Measurements from ENCODE around the gene PLXNA2. TPM values are rescaled to one million over a fixed set of nuclear protein-coding genes. Genes with fewer than 3 reads are reported as not detected.

The PLXNA2 gene
- polyA plus RNA-seq, 1 of the 3 experiments (the other 2 are of a cell fraction), result 8.5 TPM

- Histone ChIP-seq H3K27me3 (ENCODE audit: insufficient read depth) (no peaks in the 10 kb centered on the region), H3K36me3 (replicated peaks in 1 of 2; ENCODE audit: control insufficient read depth in 1 of 2, insufficient read depth in 2 of 2, low read length in 1 of 2) (no peaks in the 10 kb centered on the region), H3F3A (replicated peaks; ENCODE audit: insufficient read depth) (no peaks in the 10 kb centered on the region), H3K4me1 (ENCODE audit: control insufficient read depth in 1 of 2, insufficient read depth in 2 of 2, low read depth in 1 of 2, low read length in 1 of 2) (no peaks in the 10 kb centered on the region; a peak in 2 of 4 replicates), H3K4me3 (ENCODE audit: low read depth in 2 of 2, low read length in 1 of 2) (no peak overlapping the region), H4K20me1 (ENCODE audit: insufficient read depth) (no peaks in the 10 kb centered on the region), H3K4me2 (no peak overlapping the region), H3K9ac (no peak overlapping the region), H3K9me3 (no peaks in the 10 kb centered on the region), H3K9me2 (no peaks in the 10 kb centered on the region), H3K79me2 (ENCODE audit: insufficient read depth) (no peaks in the 10 kb centered on the region), H3K27ac (ENCODE audit: low read depth in 2 of 2, low read length in 1 of 2) (no peak overlapping the region), H2AFZ (ENCODE audit: low read depth) (no peak overlapping the region)
- no peak for DNase-seq
- POLR2A ChIA-PET, result no interaction called here
- WGBS (ENCODE audit: low lambda C conversion rate), result 79% methylated on average over 5 of the region's 5 CpGs
- TF ChIP-seq GATA2 (CRISPR knock-in tag; IDR thresholded peaks at IDR 0.05) (no peak), EZH2phosphoT487 (IDR thresholded peaks at IDR 0.05; ENCODE audit: borderline replicate concordance, low read depth) (no peak), RXRA (IDR thresholded peaks at IDR 0.05; ENCODE audit: borderline replicate concordance, low read depth) (no peak)
- CTCF ChIA-PET, result interaction anchor here (0.6 to 3.4 kb wide), 3 partner anchors 8 to 32 kb away, joined by 3 to 21 read pairs (median 3); no protein-coding TSS in a partner anchor
Observed at GRCh38 chr1:207990455-207990854, 253.7 kb downstream of the PLXNA2 start.

DNA sequence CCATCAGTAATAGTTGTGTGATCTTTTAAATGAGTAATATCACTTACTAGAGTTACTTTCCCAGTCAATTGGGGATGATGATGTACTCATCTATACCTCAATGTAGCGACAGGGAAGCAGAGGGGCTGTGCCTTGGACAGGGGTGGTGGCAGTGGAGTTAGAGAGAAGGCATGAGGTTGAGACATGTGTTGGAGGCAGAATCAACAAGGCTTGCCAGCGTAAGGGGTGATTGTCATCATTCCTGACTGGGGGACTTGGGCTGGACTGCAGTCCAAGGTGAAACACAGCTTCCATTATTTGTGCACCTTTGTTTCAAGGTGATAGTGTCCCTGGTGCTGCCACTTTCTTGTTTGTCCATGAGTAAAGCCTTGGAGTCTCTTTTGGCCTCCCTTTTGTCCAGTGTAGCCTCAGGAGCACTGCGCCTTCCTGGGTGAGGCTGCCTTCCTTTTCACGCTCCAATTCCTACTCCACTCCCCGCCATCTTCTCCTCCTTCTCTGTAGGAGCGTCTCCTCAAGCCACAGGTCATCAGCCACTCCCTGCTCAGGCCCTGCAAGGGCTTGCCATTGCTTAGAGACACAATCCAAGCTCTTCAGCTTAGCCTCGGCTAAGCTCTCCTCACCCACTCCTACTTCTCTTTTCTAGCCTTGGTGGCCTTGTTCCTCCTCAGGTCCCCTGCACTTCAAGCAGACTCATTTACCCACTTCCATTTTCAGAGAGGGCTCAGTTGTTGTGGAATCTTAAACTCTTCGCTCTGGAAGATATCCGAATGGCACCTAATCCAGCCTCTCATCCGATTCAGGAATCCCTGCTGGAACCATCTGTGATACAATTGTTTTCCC is 255.6 kb downstream of the PLXNA2 start:
- Histone ChIP-seq H3K4me2 (no peak overlapping the region), H3K9me2 (no peaks in the 10 kb centered on the region), H3K27me3 (ENCODE audit: insufficient read depth) (no peaks in the 10 kb centered on the region), H3F3A (replicated peaks; ENCODE audit: insufficient read depth) (no peaks in the 10 kb centered on the region), H3K27ac (ENCODE audit: low read depth in 2 of 2, low read length in 1 of 2) (no peak overlapping the region), H3K79me2 (ENCODE audit: insufficient read depth) (no peaks in the 10 kb centered on the region), H3K36me3 (replicated peaks in 1 of 2; ENCODE audit: control insufficient read depth in 1 of 2, insufficient read depth in 2 of 2, low read length in 1 of 2) (no peaks in the 10 kb centered on the region), H2AFZ (ENCODE audit: low read depth) (no peak overlapping the region), H3K4me1 (ENCODE audit: control insufficient read depth in 1 of 2, insufficient read depth in 2 of 2, low read depth in 1 of 2, low read length in 1 of 2) (no peaks in the 10 kb centered on the region; a peak in 2 of 4 replicates), H4K20me1 (ENCODE audit: insufficient read depth) (no peaks in the 10 kb centered on the region), H3K9me3 (no peaks in the 10 kb centered on the region), H3K4me3 (ENCODE audit: low read depth in 2 of 2, low read length in 1 of 2) (no peak overlapping the region), H3K9ac (no peak overlapping the region)
- no peak for TF ChIP-seq USF2 (IDR thresholded peaks at IDR 0.05; ENCODE audit: borderline replicate concordance, low read depth, low read length)
- no peak for TF ChIP-seq NRF1 (IDR thresholded peaks at IDR 0.05; ENCODE audit: low read depth, low read length)
- TF ChIP-seq YY1 (IDR thresholded peaks at IDR 0.05; ENCODE audit: low read depth), result no peak
- no peak for TF ChIP-seq TEAD4 (IDR thresholded peaks at IDR 0.05; ENCODE audit: borderline replicate concordance, insufficient read depth)
- no peak for TF ChIP-seq ELF1 (IDR thresholded peaks at IDR 0.05)
- no peak for TF ChIP-seq FOSL2 (IDR thresholded peaks at IDR 0.05; ENCODE audit: borderline replicate concordance, low read depth)
- TF ChIP-seq GABPA (IDR thresholded peaks at IDR 0.05; ENCODE audit: low read depth), result no peak
- TF ChIP-seq MEF2A (IDR thresholded peaks at IDR 0.05; ENCODE audit: borderline replicate concordance, low read depth), result no peak
- no peak for TF ChIP-seq FOXM1 (IDR thresholded peaks at IDR 0.05; ENCODE audit: low read depth)
- no peak for TF ChIP-seq GATA2 (CRISPR knock-in tag; IDR thresholded peaks at IDR 0.05)
- no peak for TF ChIP-seq FOXJ3 (CRISPR knock-in tag; IDR thresholded peaks at IDR 0.05)
- no peak for TF ChIP-seq EP300 (IDR thresholded peaks at IDR 0.05; ENCODE audit: borderline replicate concordance in 1 of 2, low read depth in 1 of 2, low read length in 1 of 2)
- no peak for TF ChIP-seq IRF3 (IDR thresholded peaks at IDR 0.05; ENCODE audit: low read depth, low read length)
- no peak for TF ChIP-seq TCF12 (IDR thresholded peaks at IDR 0.05)
- TF ChIP-seq RAD21 (IDR thresholded peaks at IDR 0.05; ENCODE audit: low read length), result no peak
- TF ChIP-seq MXI1 (IDR thresholded peaks at IDR 0.05; ENCODE audit: low read depth, low read length), result no peak
- no peak for TF ChIP-seq POLR2AphosphoS5 (IDR thresholded peaks at IDR 0.05; ENCODE audit: low read depth, low read length)
- no peak for TF ChIP-seq CTCF (IDR thresholded peaks at IDR 0.05)
- 80% methylated on average over 10 of the region's 10 CpGs for WGBS (ENCODE audit: low lambda C conversion rate)
- CTCF ChIA-PET, result interaction anchor here (0.6 to 3.4 kb wide), 2 partner anchors 10 to 56 kb away, joined by 3 to 21 read pairs; no protein-coding TSS in a partner anchor
- DNase-seq, result no peak
- POLR2A ChIA-PET, result no interaction called here

Data from SK-N-SH (cell line).